Measurements from ENCODE around the gene HS1BP3.

GRCh38 chr2:20638646-20639430, 12.1 kb downstream of the HS1BP3 start:
- TF ChIP-seq CTCF (IDR thresholded peaks at IDR 0.05) (no peak), EP300 (IDR thresholded peaks at IDR 0.05) (no peak), POLR2A (IDR thresholded peaks at IDR 0.05) (no peak)
